GM23338 (cell line): Measurements from ENCODE around the gene UPK2. TPM values are rescaled to one million over a fixed set of nuclear protein-coding genes. Genes with fewer than 3 reads are reported as not detected.
"Not testable (repeated sequence)": the region's sequence is repeated elsewhere in the genome, so short reads cannot be mapped to it uniquely, and the experiment has no call there.

ENCODE experiments used
- ATAC-seq: fragments of 200-7000 bp; cut with Tn5 transposase; 3 replicates; pipeline ENCODE4 v1.9.1; 2020
- DNase-seq: peaks from one replicate; pipeline ENCODE4 v3.0.0-alpha.2; 2015; ENCODE audit warnings: low spot score
- H2AFZ ChIP-seq: fragments of 200-600 bp; sonication (generic); 2 replicates; pipeline ENCODE4 v1.8.0; 2016; ENCODE audit warnings: antibody characterized with exemption, mild to moderate bottlenecking, moderate library complexity
- H3F3A ChIP-seq: fragments of 200-600 bp; sonication (generic); replicated peaks from 2 replicates; pipeline ENCODE4 v1.8.0; 2017; ENCODE audit warnings: antibody characterized with exemption, mixed run types, low read depth
- H3K27ac ChIP-seq: fragments of 200-600 bp; sonication (generic); 2 replicates; pipeline ENCODE4 v1.6.1; 2016; ENCODE audit warnings: low read depth
- H3K27me3 ChIP-seq: fragments of 200-600 bp; sonication (generic); 2 replicates; pipeline ENCODE4 v1.8.0; 2016; ENCODE audit warnings: mild to moderate bottlenecking, mixed run types, moderate library complexity; ENCODE audit not compliant: insufficient read depth
- H3K36me3 ChIP-seq: fragments of 200-600 bp; sonication (generic); 2 replicates; pipeline ENCODE4 v1.8.0; 2016; ENCODE audit warnings: mild to moderate bottlenecking; ENCODE audit not compliant: insufficient read depth
- H3K4me1 ChIP-seq: fragments of 200-600 bp; sonication (generic); 2 replicates; pipeline ENCODE4 v1.8.0; 2016; ENCODE audit warnings: mild to moderate bottlenecking, moderate library complexity; ENCODE audit not compliant: insufficient read depth
- H3K4me2 ChIP-seq: fragments of 200-600 bp; sonication (generic); 2 replicates; pipeline ENCODE4 v1.7.1; 2017; ENCODE audit warnings: mixed run types
- H3K4me3 ChIP-seq: fragments of 200-600 bp; sonication (generic); 2 replicates; pipeline ENCODE4 v1.6.1; 2016; ENCODE audit warnings: mixed run types
- H3K79me2 ChIP-seq: fragments of 200-600 bp; sonication (generic); replicated peaks from 2 replicates; pipeline ENCODE4 v1.8.0; 2017; ENCODE audit warnings: mild to moderate bottlenecking; ENCODE audit not compliant: insufficient read depth
- H3K9me2 ChIP-seq: fragments of 200-600 bp; sonication (generic); 2 replicates; pipeline ENCODE4 v1.8.0; 2017; ENCODE audit not compliant: insufficient read depth
- H4K20me1 ChIP-seq: fragments of 200-600 bp; sonication (generic); replicated peaks from 2 replicates; pipeline ENCODE4 v1.8.0; 2017; ENCODE audit warnings: mild to moderate bottlenecking; ENCODE audit not compliant: insufficient read depth
- H3K27ac Mint-ChIP-seq: 2 replicates; pipeline ENCODE4 v1.8.0; 2020; ENCODE audit warnings: inconsistent platforms, mild to moderate bottlenecking, moderate library complexity, mixed read lengths
- H3K27me3 Mint-ChIP-seq: 3 replicates; pipeline ENCODE4 v1.8.0; 2022; ENCODE audit warnings: low read depth, mild to moderate bottlenecking, moderate library complexity, mixed read lengths, inconsistent platforms; ENCODE audit not compliant: insufficient read depth, poor library complexity
- H3K36me3 Mint-ChIP-seq: 3 replicates; pipeline ENCODE4 v1.8.0; 2021; ENCODE audit warnings: low read depth, mild to moderate bottlenecking, inconsistent platforms, moderate library complexity, mixed read lengths
- H3K4me1 Mint-ChIP-seq: 3 replicates; pipeline ENCODE4 v1.8.0; 2020; ENCODE audit warnings: mild to moderate bottlenecking, inconsistent platforms, mixed read lengths
- H3K4me3 Mint-ChIP-seq: 3 replicates; pipeline ENCODE4 v1.8.0; 2021; ENCODE audit warnings: moderate library complexity, mild to moderate bottlenecking, inconsistent platforms, mixed read lengths
- H3K9me3 Mint-ChIP-seq: 3 replicates; pipeline ENCODE4 v1.8.0; 2020; ENCODE audit warnings: moderate library complexity, mild to moderate bottlenecking, inconsistent platforms, mixed read lengths
- CREB1 ChIP-seq: fragments of 250-450 bp; sonication (Bioruptor Pico); IDR thresholded peaks from 2 replicates; pipeline ENCODE4 v1.5.0; 2020; ENCODE audit warnings: low read depth, mild to moderate bottlenecking, moderate library complexity
- EZH2 ChIP-seq: fragments of 200-600 bp; sonication (generic); IDR thresholded peaks from one replicate; pipeline ENCODE4 v1.8.0; 2017; ENCODE audit warnings: antibody characterized with exemption, mild to moderate bottlenecking, low read depth; ENCODE audit not compliant: unreplicated experiment
- EZH2phosphoT487 ChIP-seq: fragments of 200-600 bp; sonication (generic); IDR thresholded peaks from one replicate; pipeline ENCODE4 v1.8.1; 2018; ENCODE audit warnings: antibody characterized with exemption; ENCODE audit not compliant: unreplicated experiment
- JUNB ChIP-seq: IDR thresholded peaks from one replicate; pipeline ENCODE4 v1.6.1; 2016; ENCODE audit warnings: antibody characterized with exemption; ENCODE audit not compliant: unreplicated experiment
- NANOG ChIP-seq: IDR thresholded peaks from 2 replicates; pipeline ENCODE4 v1.6.1; 2016; ENCODE audit warnings: antibody characterized with exemption, borderline replicate concordance
- POLR2AphosphoS5 ChIP-seq: IDR thresholded peaks from 2 replicates; pipeline ENCODE4 v1.6.1; 2016; ENCODE audit warnings: antibody characterized with exemption, low read depth
- STAT1 ChIP-seq: IDR thresholded peaks from one replicate; pipeline ENCODE4 v1.6.1; 2016; ENCODE audit warnings: antibody characterized with exemption; ENCODE audit not compliant: unreplicated experiment
- ZNF114 ChIP-seq: fragments of 250-450 bp; sonication (Bioruptor Pico); IDR thresholded peaks from 2 replicates; pipeline ENCODE4 v1.5.0; 2020; ENCODE audit warnings: mild to moderate bottlenecking, moderate library complexity
- ZNF331 ChIP-seq: fragments of 250-450 bp; sonication (Bioruptor Pico); IDR thresholded peaks from 2 replicates; pipeline ENCODE4 v1.5.0; 2020; ENCODE audit warnings: low read depth, mild to moderate bottlenecking, moderate library complexity
- polyA plus RNA-seq: library from polyadenylated mRNA; unstranded; fragments of >200 nt; fragmentation: Nextera tagmentation; extraction: Ambion mirVana; gene quantifications from 2 replicates; pipeline ENCODE4 v1.2.1, GENCODE V29; 2016
- total RNA-seq: library from RNA; depleted of rRNA; stranded (reverse); fragments of >200 nt; shearing (Covaris generic); gene quantifications from 2 replicates; pipeline ENCODE4 v1.2.3, GENCODE V29; 2014
- TF ChIP-seq, protein P1 (sequence below): fragments of 250-450 bp; sonication (Bioruptor Pico); IDR thresholded peaks from 2 replicates; pipeline ENCODE4 v1.5.0; 2020; ENCODE audit warnings: mild to moderate bottlenecking, moderate library complexity
- TF ChIP-seq, protein P2 (sequence below): IDR thresholded peaks from one replicate; pipeline ENCODE4 v1.6.1; 2018; ENCODE audit warnings: antibody characterized with exemption; ENCODE audit not compliant: unreplicated experiment
- TF ChIP-seq, protein P3 (sequence below): IDR thresholded peaks from 2 replicates; pipeline ENCODE4 v1.6.1; 2016; ENCODE audit warnings: antibody characterized with exemption

UPK2 gene
- total and polyA plus RNA-seq, 2 experiments from 2014 or later, result 0.74 TPM; not detected in 1

DNA sequence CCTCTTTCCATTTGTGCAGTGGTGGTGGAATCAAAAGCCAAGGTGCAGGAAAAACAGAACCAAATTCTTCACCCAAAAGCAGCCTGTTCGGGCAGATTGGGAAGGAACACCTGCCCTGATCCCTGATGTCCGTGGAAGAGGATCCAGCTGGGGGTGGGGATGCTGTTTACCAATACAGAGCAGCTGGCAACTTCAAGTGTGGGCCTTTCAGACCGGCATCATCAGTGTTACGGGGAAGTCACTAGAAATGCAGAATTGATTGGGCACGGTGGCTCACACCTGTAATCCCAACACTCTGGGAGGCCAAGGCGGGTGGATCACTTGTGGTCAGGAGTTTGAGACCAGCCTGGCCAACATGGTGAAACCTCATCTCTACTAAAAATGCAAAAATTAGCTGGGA is 2.1 kb upstream of the UPK2 start:
- not testable (repeated sequence) for H3K9me2 ChIP-seq, H3K36me3 ChIP-seq, DNase-seq, H3K4me2 ChIP-seq, H3K9me3 Mint-ChIP-seq, H4K20me1 ChIP-seq, H3K4me3 Mint-ChIP-seq, H3K27me3 ChIP-seq, H3K36me3 Mint-ChIP-seq, H3K79me2 ChIP-seq, H3K4me1 ChIP-seq, H3K4me3 ChIP-seq, H3F3A ChIP-seq, H2AFZ ChIP-seq, H3K27ac ChIP-seq, ATAC-seq, H3K27ac Mint-ChIP-seq
- Mint-ChIP-seq H3K27me3 (peaks cover 15% of the 10 kb centered on the region), H3K4me1 (peaks cover 11% of the 10 kb centered on the region)

DNA sequence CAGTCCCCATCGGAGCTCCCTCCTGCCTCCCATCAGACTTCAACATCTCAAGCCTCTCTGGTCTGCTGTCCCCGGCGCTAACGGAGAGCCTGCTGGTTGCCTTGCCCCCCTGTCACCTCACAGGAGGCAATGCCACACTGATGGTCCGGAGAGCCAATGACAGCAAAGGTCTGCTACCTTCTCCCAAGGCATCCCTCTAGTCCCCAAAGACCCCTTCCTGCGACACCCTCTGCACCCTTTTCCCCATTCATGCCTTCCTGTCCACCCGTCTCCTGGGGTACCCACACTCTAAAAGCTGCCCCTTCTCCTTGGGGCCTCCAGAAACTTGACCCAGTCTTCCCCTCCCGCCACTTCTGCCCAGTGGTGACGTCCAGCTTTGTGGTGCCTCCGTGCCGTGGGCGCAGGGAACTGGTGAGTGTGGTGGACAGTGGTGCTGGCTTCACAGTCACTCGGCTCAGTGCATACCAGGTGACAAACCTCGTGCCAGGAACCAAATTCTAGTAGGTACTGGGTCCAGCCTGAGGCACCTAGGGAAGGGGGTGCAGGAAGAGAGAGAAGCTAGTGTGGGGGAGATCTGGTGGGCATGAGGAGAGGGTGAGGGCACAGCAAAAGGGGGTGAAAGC is 860 bp downstream of the UPK2 start:
- H3K4me1 ChIP-seq, result no peaks in the 10 kb centered on the region
- Mint-ChIP-seq H3K9me3 (no peaks in the 10 kb centered on the region), H3K4me1 (peaks cover 11% of the 10 kb centered on the region), H3K27ac (no peak overlapping the region), H3K4me3 (no peak overlapping the region), H3K27me3 (peaks cover 18% of the 10 kb centered on the region), H3K36me3 (no peaks in the 10 kb centered on the region)
- no peaks in the 10 kb centered on the region for H3K36me3 ChIP-seq
- H3K27ac ChIP-seq, result no peak overlapping the region
- H3K79me2 ChIP-seq, result no peaks in the 10 kb centered on the region
- H3K27me3 ChIP-seq, result no peaks in the 10 kb centered on the region
- no peak overlapping the region for H3K4me3 ChIP-seq
- no peaks in the 10 kb centered on the region for H3F3A ChIP-seq
- no peaks in the 10 kb centered on the region for H3K9me2 ChIP-seq
- no peak overlapping the region; the same call in 1 of the 2 replicates for H2AFZ ChIP-seq
- DNase-seq (no peak), ATAC-seq (no peak)
- no peak overlapping the region for H3K4me2 ChIP-seq
- H4K20me1 ChIP-seq, result no peaks in the 10 kb centered on the region
- no peak for TF ChIP-seq CREB1 (CRISPR knock-in tag)
- TF ChIP-seq, protein P1, sequence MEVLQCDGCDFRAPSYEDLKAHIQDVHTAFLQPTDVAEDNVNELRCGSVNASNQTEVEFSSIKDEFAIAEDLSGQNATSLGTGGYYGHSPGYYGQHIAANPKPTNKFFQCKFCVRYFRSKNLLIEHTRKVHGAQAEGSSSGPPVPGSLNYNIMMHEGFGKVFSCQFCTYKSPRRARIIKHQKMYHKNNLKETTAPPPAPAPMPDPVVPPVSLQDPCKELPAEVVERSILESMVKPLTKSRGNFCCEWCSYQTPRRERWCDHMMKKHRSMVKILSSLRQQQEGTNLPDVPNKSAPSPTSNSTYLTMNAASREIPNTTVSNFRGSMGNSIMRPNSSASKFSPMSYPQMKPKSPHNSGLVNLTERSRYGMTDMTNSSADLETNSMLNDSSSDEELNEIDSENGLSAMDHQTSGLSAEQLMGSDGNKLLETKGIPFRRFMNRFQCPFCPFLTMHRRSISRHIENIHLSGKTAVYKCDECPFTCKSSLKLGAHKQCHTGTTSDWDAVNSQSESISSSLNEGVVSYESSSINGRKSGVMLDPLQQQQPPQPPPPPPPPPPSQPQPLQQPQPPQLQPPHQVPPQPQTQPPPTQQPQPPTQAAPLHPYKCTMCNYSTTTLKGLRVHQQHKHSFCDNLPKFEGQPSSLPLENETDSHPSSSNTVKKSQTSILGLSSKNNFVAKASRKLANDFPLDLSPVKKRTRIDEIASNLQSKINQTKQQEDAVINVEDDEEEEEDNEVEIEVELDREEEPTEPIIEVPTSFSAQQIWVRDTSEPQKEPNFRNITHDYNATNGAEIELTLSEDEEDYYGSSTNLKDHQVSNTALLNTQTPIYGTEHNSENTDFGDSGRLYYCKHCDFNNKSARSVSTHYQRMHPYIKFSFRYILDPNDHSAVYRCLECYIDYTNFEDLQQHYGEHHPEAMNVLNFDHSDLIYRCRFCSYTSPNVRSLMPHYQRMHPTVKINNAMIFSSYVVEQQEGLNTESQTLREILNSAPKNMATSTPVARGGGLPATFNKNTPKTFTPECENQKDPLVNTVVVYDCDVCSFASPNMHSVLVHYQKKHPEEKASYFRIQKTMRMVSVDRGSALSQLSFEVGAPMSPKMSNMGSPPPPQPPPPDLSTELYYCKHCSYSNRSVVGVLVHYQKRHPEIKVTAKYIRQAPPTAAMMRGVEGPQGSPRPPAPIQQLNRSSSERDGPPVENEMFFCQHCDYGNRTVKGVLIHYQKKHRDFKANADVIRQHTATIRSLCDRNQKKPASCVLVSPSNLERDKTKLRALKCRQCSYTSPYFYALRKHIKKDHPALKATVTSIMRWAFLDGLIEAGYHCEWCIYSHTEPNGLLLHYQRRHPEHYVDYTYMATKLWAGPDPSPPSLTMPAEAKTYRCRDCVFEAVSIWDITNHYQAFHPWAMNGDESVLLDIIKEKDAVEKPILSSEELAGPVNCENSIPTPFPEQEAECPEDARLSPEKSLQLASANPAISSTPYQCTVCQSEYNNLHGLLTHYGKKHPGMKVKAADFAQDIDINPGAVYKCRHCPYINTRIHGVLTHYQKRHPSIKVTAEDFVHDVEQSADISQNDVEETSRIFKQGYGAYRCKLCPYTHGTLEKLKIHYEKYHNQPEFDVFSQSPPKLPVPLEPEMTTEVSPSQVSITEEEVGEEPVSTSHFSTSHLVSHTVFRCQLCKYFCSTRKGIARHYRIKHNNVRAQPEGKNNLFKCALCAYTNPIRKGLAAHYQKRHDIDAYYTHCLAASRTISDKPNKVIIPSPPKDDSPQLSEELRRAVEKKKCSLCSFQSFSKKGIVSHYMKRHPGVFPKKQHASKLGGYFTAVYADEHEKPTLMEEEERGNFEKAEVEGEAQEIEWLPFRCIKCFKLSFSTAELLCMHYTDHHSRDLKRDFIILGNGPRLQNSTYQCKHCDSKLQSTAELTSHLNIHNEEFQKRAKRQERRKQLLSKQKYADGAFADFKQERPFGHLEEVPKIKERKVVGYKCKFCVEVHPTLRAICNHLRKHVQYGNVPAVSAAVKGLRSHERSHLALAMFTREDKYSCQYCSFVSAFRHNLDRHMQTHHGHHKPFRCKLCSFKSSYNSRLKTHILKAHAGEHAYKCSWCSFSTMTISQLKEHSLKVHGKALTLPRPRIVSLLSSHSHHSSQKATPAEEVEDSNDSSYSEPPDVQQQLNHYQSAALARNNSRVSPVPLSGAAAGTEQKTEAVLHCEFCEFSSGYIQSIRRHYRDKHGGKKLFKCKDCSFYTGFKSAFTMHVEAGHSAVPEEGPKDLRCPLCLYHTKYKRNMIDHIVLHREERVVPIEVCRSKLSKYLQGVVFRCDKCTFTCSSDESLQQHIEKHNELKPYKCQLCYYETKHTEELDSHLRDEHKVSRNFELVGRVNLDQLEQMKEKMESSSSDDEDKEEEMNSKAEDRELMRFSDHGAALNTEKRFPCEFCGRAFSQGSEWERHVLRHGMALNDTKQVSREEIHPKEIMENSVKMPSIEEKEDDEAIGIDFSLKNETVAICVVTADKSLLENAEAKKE (CRISPR knock-in tag), result no peak
- no peak for TF ChIP-seq STAT1
- TF ChIP-seq POLR2AphosphoS5, result no peak
- TF ChIP-seq, protein P2, sequence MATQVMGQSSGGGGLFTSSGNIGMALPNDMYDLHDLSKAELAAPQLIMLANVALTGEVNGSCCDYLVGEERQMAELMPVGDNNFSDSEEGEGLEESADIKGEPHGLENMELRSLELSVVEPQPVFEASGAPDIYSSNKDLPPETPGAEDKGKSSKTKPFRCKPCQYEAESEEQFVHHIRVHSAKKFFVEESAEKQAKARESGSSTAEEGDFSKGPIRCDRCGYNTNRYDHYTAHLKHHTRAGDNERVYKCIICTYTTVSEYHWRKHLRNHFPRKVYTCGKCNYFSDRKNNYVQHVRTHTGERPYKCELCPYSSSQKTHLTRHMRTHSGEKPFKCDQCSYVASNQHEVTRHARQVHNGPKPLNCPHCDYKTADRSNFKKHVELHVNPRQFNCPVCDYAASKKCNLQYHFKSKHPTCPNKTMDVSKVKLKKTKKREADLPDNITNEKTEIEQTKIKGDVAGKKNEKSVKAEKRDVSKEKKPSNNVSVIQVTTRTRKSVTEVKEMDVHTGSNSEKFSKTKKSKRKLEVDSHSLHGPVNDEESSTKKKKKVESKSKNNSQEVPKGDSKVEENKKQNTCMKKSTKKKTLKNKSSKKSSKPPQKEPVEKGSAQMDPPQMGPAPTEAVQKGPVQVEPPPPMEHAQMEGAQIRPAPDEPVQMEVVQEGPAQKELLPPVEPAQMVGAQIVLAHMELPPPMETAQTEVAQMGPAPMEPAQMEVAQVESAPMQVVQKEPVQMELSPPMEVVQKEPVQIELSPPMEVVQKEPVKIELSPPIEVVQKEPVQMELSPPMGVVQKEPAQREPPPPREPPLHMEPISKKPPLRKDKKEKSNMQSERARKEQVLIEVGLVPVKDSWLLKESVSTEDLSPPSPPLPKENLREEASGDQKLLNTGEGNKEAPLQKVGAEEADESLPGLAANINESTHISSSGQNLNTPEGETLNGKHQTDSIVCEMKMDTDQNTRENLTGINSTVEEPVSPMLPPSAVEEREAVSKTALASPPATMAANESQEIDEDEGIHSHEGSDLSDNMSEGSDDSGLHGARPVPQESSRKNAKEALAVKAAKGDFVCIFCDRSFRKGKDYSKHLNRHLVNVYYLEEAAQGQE, result no peak
- TF ChIP-seq JUNB, result no peak
- no peak for TF ChIP-seq ZNF114 (CRISPR knock-in tag)
- no peak for TF ChIP-seq ZNF331 (CRISPR knock-in tag)
- TF ChIP-seq EZH2phosphoT487, result no peak
- no peak for TF ChIP-seq NANOG
- no peak for TF ChIP-seq EZH2
- TF ChIP-seq, protein P3, sequence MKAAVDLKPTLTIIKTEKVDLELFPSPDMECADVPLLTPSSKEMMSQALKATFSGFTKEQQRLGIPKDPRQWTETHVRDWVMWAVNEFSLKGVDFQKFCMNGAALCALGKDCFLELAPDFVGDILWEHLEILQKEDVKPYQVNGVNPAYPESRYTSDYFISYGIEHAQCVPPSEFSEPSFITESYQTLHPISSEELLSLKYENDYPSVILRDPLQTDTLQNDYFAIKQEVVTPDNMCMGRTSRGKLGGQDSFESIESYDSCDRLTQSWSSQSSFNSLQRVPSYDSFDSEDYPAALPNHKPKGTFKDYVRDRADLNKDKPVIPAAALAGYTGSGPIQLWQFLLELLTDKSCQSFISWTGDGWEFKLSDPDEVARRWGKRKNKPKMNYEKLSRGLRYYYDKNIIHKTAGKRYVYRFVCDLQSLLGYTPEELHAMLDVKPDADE, result no peak
